ENCODE measurements around the gene RNF150. TPM values are rescaled to one million over a fixed set of nuclear protein-coding genes. Genes with fewer than 3 reads are reported as not detected.

RNF150 gene
- total RNA-seq, 1 experiment from 2014 or later = 0.14 TPM

DNA sequence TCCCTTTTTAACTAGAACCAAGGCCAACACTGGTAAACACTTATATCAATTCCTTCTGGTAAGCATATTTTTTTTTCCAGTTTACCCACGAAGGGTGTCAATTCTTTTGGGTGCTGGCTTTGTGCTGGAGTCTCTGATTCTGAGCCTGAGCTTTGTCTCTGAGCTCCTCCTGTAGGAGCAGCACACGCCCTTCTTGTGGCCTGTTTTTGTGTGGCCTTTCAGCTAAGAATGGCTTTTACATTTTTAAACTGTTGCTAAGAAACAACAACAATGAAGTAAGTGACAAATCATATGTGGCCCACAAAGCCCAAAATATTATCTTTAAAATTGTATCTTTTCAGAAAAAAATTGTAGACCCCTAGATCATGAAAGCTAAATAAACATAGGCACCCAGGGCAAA lies 279.1 kb downstream of the RNF150 start:
- intact Hi-C loops (cut with micrococcal nuclease; ENCODE audit: unreplicated experiment) = loop anchor here (10.0 kb wide), 1 partner anchor 839 kb away; no protein-coding TSS in a partner anchor
- no peaks in the 10 kb centered on the region for H3K9me3 Mint-ChIP-seq (ENCODE audit: unreplicated experiment)
- BruUV-seq (replicated peaks) = no TSS peak
- no peak for DNase-seq
- H3K36me3 Mint-ChIP-seq (ENCODE audit: insufficient read depth, unreplicated experiment) = no peaks in the 10 kb centered on the region
- Histone ChIP-seq H3K4me1 (peaks cover 3% of the 10 kb centered on the region; the same call in 1 of the 2 replicates), H3K27me3 (replicated peaks; ENCODE audit: control insufficient read depth, insufficient read depth, low read length) (no peaks in the 10 kb centered on the region), H3K9me3 (no peaks in the 10 kb centered on the region), H3K36me3 (ENCODE audit: control insufficient read depth, insufficient read depth, low read length) (no peaks in the 10 kb centered on the region), H3K4me3 (ENCODE audit: low read depth, low read length) (no peak overlapping the region)
- CTCF ChIA-PET = interaction anchor here (1.2 kb wide), 1 partner anchor 494 kb away, joined by 4 read pairs; no protein-coding TSS in a partner anchor
- no peaks in the 10 kb centered on the region for H3K27me3 Mint-ChIP-seq (ENCODE audit: insufficient read depth, unreplicated experiment)
- H3K27ac Mint-ChIP-seq (ENCODE audit: unreplicated experiment) = no peak overlapping the region
- peaks cover 5% of the 10 kb centered on the region for H3K4me1 Mint-ChIP-seq (ENCODE audit: low read depth, unreplicated experiment)
- no peak overlapping the region for H3K4me3 Mint-ChIP-seq (ENCODE audit: unreplicated experiment)
- POLR2A ChIA-PET = no interaction called here
- TF ChIP-seq, protein P1, sequence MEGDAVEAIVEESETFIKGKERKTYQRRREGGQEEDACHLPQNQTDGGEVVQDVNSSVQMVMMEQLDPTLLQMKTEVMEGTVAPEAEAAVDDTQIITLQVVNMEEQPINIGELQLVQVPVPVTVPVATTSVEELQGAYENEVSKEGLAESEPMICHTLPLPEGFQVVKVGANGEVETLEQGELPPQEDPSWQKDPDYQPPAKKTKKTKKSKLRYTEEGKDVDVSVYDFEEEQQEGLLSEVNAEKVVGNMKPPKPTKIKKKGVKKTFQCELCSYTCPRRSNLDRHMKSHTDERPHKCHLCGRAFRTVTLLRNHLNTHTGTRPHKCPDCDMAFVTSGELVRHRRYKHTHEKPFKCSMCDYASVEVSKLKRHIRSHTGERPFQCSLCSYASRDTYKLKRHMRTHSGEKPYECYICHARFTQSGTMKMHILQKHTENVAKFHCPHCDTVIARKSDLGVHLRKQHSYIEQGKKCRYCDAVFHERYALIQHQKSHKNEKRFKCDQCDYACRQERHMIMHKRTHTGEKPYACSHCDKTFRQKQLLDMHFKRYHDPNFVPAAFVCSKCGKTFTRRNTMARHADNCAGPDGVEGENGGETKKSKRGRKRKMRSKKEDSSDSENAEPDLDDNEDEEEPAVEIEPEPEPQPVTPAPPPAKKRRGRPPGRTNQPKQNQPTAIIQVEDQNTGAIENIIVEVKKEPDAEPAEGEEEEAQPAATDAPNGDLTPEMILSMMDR (IDR thresholded peaks at IDR 0.05; ENCODE audit: insufficient read depth in 1 of 2, low read depth in 1 of 2, low read length in 1 of 2, severe bottlenecking in 1 of 2, unreplicated experiment in 1 of 2) = no peak

DNA sequence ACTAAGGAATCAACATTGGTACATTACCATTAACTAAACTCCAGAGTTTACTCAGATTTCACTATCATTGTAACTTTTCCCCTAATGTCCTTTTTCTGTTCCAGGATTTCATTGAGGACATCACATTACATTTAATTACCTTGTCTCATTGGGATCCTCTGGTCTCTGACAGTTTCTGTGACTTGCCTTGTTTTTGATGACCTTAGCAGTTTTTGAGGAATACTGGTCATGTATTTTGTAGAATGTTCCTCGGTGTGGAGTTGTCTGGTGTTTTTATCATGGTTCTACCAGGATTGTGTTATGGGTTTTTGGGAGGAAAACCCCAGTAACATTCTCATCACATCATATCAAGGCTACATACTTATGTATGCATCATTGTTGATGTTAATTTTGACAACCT lies 281.5 kb downstream of the RNF150 start:
- intact Hi-C loops (cut with micrococcal nuclease; ENCODE audit: unreplicated experiment) = loop anchor here (1.0 to 10.0 kb wide), 8 partner anchors 109 to 837 kb away; no protein-coding TSS in a partner anchor
- Mint-ChIP-seq H3K4me1 (ENCODE audit: low read depth, unreplicated experiment) (peaks cover 5% of the 10 kb centered on the region), H3K27ac (ENCODE audit: unreplicated experiment) (no peak overlapping the region), H3K9me3 (ENCODE audit: unreplicated experiment) (no peaks in the 10 kb centered on the region), H3K27me3 (ENCODE audit: insufficient read depth, unreplicated experiment) (no peaks in the 10 kb centered on the region), H3K36me3 (ENCODE audit: insufficient read depth, unreplicated experiment) (no peaks in the 10 kb centered on the region), H3K4me3 (ENCODE audit: unreplicated experiment) (no peak overlapping the region)
- no TSS peak for BruUV-seq (replicated peaks)
- Histone ChIP-seq H3K4me1 (peaks cover 3% of the 10 kb centered on the region; the same call in 1 of the 2 replicates), H3K27me3 (replicated peaks; ENCODE audit: control insufficient read depth, insufficient read depth, low read length) (no peaks in the 10 kb centered on the region), H3K9me3 (no peaks in the 10 kb centered on the region), H3K4me3 (ENCODE audit: low read depth, low read length) (no peak overlapping the region), H3K36me3 (ENCODE audit: control insufficient read depth, insufficient read depth, low read length) (no peaks in the 10 kb centered on the region)
- no peak for DNase-seq
- TF ChIP-seq, protein P1 (IDR thresholded peaks at IDR 0.05; ENCODE audit: insufficient read depth in 1 of 2, low read depth in 1 of 2, low read length in 1 of 2, severe bottlenecking in 1 of 2, unreplicated experiment in 1 of 2) = no peak
- POLR2A ChIA-PET = interaction anchor here (0.6 kb wide), 1 partner anchor 354 kb away, joined by 3 read pairs; the partner anchor contains the start of gene MGAT4D
- CTCF ChIA-PET = interaction anchor here (1.1 kb wide), 1 partner anchor 255 kb away, joined by 4 read pairs; no protein-coding TSS in a partner anchor

GRCh38 chr4:140851032-140851636 lies 282.1 kb downstream of the RNF150 start:
- no TSS peak for BruUV-seq (replicated peaks)
- H3K4me1 ChIP-seq = peaks cover 3% of the 10 kb centered on the region; the same call in 1 of the 2 replicates
- H3K9me3 Mint-ChIP-seq (ENCODE audit: unreplicated experiment) = no peaks in the 10 kb centered on the region
- TF ChIP-seq, protein P1 (IDR thresholded peaks at IDR 0.05; ENCODE audit: insufficient read depth in 1 of 2, low read depth in 1 of 2, low read length in 1 of 2, severe bottlenecking in 1 of 2, unreplicated experiment in 1 of 2) = peak; percentile 64 to 71
- no peaks in the 10 kb centered on the region for H3K27me3 ChIP-seq (replicated peaks; ENCODE audit: control insufficient read depth, insufficient read depth, low read length)
- intact Hi-C loops (cut with micrococcal nuclease; ENCODE audit: unreplicated experiment) = loop anchor here (1.0 to 10.0 kb wide), 8 partner anchors 108 to 836 kb away; no protein-coding TSS in a partner anchor
- no peaks in the 10 kb centered on the region for H3K27me3 Mint-ChIP-seq (ENCODE audit: insufficient read depth, unreplicated experiment)
- peaks cover 5% of the 10 kb centered on the region for H3K4me1 Mint-ChIP-seq (ENCODE audit: low read depth, unreplicated experiment)
- H3K27ac Mint-ChIP-seq (ENCODE audit: unreplicated experiment) = no peak overlapping the region
- no peaks in the 10 kb centered on the region for H3K36me3 Mint-ChIP-seq (ENCODE audit: insufficient read depth, unreplicated experiment)
- no peak overlapping the region for H3K4me3 Mint-ChIP-seq (ENCODE audit: unreplicated experiment)
- ChIA-PET POLR2A (interaction anchor here (0.6 kb wide), 1 partner anchor 353 kb away, joined by 3 read pairs; the partner anchor contains the start of gene MGAT4D), CTCF (interaction anchor here (0.6 to 2.0 kb wide), 10 partner anchors 15 to 521 kb away, joined by 3 to 15 read pairs (median 5); partner anchors contain the start of genes CLGN and TBC1D9)
- no peaks in the 10 kb centered on the region for H3K9me3 ChIP-seq
- no peak overlapping the region for H3K4me3 ChIP-seq (ENCODE audit: low read depth, low read length)
- H3K36me3 ChIP-seq (ENCODE audit: control insufficient read depth, insufficient read depth, low read length) = no peaks in the 10 kb centered on the region
- DNase-seq = peak; percentile 48 to 70

All from Caco-2 (cell line).